GM13976 (cell line): ENCODE measurements around the gene KIAA0232.

Experiments used
- DNase-seq: peaks from one replicate; pipeline ENCODE4 v3.0.0; 2012; ENCODE audit warnings: low spot score
- in situ Hi-C: fragments of 300-500 bp; cut with MboI; formaldehyde crosslinking; loops from one replicate; pipeline ENCODE4 v1.12.0; 2022; ENCODE audit warnings: low sequenced_read_pairs, mixed read lengths, inconsistent platforms; ENCODE audit not compliant: unreplicated experiment
- TF ChIP-seq, protein P1 (sequence below): IDR thresholded peaks from 2 replicates; pipeline ENCODE4 v1.5.1; 2012; ENCODE audit warnings: borderline replicate concordance, mild to moderate bottlenecking; ENCODE audit not compliant: insufficient read depth; ENCODE audit errors: extremely low read depth, missing control alignments, control extremely low read depth

The KIAA0232 gene, protein sequence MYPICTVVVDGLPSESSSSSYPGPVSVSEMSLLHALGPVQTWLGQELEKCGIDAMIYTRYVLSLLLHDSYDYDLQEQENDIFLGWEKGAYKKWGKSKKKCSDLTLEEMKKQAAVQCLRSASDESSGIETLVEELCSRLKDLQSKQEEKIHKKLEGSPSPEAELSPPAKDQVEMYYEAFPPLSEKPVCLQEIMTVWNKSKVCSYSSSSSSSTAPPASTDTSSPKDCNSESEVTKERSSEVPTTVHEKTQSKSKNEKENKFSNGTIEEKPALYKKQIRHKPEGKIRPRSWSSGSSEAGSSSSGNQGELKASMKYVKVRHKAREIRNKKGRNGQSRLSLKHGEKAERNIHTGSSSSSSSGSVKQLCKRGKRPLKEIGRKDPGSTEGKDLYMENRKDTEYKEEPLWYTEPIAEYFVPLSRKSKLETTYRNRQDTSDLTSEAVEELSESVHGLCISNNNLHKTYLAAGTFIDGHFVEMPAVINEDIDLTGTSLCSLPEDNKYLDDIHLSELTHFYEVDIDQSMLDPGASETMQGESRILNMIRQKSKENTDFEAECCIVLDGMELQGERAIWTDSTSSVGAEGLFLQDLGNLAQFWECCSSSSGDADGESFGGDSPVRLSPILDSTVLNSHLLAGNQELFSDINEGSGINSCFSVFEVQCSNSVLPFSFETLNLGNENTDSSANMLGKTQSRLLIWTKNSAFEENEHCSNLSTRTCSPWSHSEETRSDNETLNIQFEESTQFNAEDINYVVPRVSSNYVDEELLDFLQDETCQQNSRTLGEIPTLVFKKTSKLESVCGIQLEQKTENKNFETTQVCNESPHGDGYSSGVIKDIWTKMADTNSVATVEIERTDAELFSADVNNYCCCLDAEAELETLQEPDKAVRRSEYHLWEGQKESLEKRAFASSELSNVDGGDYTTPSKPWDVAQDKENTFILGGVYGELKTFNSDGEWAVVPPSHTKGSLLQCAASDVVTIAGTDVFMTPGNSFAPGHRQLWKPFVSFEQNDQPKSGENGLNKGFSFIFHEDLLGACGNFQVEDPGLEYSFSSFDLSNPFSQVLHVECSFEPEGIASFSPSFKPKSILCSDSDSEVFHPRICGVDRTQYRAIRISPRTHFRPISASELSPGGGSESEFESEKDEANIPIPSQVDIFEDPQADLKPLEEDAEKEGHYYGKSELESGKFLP (N-terminal part only)

GRCh38 chr4:6782147-6782845 is at the start of gene KIAA0232:
TSS of gene KIAA0232 (plus strand) at chr4:6782727. CDS start at chr4:6824454, 41,727 bp downstream.
- TF ChIP-seq, protein P1, sequence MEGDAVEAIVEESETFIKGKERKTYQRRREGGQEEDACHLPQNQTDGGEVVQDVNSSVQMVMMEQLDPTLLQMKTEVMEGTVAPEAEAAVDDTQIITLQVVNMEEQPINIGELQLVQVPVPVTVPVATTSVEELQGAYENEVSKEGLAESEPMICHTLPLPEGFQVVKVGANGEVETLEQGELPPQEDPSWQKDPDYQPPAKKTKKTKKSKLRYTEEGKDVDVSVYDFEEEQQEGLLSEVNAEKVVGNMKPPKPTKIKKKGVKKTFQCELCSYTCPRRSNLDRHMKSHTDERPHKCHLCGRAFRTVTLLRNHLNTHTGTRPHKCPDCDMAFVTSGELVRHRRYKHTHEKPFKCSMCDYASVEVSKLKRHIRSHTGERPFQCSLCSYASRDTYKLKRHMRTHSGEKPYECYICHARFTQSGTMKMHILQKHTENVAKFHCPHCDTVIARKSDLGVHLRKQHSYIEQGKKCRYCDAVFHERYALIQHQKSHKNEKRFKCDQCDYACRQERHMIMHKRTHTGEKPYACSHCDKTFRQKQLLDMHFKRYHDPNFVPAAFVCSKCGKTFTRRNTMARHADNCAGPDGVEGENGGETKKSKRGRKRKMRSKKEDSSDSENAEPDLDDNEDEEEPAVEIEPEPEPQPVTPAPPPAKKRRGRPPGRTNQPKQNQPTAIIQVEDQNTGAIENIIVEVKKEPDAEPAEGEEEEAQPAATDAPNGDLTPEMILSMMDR = peak; percentile 11
- in situ Hi-C loops = no loop called here
- DNase-seq = peak; percentile 96

DNA sequence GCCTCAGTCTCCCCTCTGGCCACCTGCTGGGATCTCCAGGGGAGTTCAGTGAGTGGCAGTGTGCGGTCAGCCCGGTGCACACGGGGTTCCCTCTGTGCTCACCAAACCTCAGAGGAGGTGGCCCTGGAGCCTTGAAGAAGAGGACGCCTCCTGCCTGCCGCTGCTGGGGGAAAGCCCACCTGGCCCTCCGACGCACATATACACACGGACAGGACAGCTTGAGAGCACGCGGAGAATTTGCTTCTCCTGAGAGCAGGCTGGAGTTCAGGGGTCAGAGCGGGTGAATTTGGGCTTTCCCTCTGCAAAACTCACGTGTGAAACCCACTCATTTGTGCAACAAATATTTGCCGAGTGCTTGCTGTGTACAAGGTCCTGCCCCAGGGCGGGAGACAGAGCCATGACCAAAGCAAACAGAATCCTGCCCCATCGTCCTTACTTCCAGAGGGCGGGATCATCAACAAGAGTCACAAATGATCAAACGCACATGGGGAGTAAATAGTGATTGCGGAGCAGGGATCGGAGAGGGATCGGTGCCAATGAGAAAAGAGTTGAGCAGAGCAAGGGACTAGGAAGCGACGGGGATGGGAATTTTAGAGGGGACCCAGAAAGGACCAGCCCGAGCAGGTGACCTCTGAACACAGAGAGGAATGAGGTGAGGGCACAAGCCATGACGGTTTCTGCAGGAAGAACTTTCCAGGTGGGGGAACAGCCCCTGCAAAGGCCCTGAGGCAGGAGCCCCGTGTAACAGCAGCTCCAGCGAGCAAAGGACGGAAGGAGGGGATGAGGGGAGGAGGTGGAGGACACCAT is 49.0 kb upstream of the KIAA0232 start:
- TF ChIP-seq, protein P1 = no peak
- DNase-seq = no peak
- in situ Hi-C loops = no loop called here

DNA sequence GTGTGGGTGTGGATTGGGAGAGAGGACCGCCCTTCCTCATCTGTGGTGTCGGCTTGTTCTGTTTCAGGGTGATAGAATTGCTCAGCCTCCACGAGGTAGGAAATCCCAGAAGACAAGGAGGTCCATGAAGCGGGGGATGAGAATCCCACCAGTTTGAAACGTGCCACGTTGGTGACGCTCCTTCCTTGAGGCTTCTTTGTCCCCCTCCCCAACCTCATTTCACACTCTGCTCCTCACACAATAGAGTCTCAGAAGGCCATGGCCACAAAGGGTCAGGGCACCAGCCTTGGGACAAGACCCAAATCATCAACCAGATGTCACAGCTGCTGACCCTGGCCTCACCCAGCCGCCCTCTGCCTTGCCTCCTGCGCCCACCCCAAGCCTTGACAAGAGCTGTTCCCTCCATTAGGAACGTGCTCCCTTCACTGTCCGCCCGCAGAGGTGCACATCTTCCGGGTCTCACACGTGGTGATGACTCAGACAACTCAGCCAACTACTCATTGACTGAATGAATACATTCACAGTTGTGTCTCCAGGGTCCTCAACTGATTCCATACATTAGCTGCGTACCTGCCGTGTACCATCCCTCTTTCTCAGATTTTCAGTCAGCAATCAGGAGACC is 48.3 kb upstream of the KIAA0232 start:
- DNase-seq = no peak
- TF ChIP-seq, protein P1 = no peak
- in situ Hi-C loops = no loop called here

DNA sequence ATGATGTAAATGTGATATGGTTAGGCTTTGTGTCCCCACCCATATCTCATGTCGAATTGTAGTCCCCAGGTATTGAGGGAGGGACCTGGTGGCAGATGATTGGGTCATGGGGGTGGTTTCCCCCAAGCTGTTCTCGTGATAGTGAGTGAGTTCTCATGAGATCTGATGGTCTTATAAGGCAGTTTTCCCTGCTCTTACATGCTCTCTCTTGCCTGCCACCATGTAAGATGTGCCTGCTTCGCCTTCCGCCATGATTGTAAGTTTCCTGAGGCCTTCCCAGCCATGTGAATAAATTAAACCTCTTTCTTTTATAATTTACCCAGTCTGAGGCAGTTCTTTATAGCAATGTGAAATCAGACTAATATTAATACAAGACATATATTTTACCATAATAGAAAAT is 42.6 kb upstream of the KIAA0232 start:
- in situ Hi-C loops = no loop called here
- TF ChIP-seq, protein P1 = no peak
- DNase-seq = no peak

- no peak for DNase-seq
- TF ChIP-seq, protein P1 = no peak
- in situ Hi-C loops = no loop called here
Observed at GRCh38 chr4:6740347-6740746, 42.2 kb upstream of the KIAA0232 start.
